Muscle of back (tissue), 11 donors: ENCODE data around the gene CEP131. TPM values are rescaled to one million over a fixed set of nuclear protein-coding genes. Genes with fewer than 3 reads are reported as not detected.
A peak's percentile ranks its signal among the peaks of the same experiment; 100 is the strongest.

ENCODE experiments used
- DNase-seq, 3 donors: peaks; one replicate each; pipeline versions ENCODE4 v3.0.0 to v3.0.0-alpha.2; 2013
- polyA plus RNA-seq, 10 donors: library from polyadenylated mRNA; unstranded; fragments of 120-200 nt; gene quantifications; one replicate each; pipeline ENCODE4 v1.2.1, GENCODE V29; 2013; ENCODE audit not compliant: insufficient read length in 10 of 10

Gene CEP131
- polyA plus RNA-seq, 10 donors: 7.1 to 14.4 (median 9.2) TPM

DNA sequence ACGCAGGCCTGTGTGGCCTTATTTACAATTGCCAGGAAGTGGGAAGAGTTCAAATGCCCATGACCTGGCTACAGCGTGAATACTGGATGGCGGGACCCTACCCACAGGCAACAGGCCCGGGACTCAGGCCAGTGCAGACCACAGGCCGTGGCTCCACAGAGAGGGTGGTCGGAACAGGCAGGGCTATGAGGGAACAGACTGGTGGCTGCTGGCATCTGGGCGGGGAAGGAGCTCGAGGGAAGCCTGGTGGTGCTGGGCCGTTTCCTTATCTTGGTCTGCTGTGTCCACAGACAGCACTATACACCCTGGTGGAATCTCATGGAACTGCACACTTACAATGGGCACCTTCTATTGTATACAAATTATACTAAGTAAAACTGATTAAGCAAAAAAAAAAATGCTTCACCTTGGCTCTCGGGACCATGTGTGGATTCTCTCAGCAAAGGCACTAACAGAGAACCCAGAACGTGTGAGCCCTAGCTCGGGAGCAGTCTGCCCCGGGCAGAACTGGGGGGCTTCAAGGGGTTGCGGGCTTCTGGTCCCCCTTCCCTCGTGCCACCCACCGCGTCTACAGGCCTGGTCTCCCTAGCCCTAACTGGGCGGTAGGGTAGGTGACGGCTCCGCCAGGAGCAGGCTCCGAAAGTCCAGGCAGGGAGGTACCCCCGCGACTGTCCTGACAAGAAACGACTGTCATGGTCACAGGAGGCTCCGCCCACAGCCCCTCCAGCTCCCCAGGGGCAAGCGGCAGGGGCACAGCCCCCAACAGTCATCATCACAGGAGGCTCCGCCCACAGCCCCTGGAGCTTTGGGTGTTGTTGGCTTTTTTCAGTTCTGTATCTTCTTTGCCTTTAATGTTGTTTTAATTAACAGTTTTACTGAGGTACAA lies 21.8 kb downstream of the CEP131 start:
- peak in 2 of 3 donors; percentile 66 to 79 for DNase-seq

DNA sequence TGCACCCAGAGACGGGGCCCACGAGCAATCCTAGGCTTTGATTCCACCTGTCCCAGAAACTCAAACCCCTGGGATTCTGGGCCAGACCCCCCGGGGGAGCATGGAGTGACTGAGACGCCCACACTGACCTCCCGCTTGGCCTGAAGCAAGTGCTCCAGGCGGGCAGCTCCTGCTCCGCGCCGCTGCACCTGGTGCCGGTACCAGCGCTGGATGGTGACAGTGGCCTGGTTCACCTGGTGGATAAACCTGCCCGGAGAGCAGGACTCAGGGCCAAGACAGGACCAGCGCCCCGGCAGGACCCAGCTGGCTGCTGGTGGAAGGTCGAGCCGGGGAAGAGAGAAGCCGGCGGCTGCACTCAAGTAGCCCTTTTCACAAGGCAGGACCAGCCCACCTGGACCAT lies 22.6 kb downstream of the CEP131 start:
- DNase-seq: no peak

DNA sequence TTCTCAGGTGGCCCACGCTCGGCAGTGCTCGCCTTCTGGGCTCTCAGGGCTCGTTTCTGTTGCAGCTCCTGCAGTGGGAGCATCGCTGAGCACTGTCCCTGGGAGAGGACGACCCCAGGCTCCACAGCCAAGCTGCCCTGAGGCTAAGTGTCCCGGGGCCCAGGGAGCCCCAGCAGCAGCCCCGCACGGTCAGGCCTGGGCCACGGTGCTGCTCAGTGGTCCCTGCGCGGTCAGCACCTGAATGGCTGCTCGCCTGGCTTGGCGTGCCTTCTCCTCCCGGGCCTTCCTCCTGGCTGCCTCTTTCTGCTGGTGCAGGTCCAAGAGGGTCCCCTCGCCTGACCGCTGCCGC lies 23.3 kb downstream of the CEP131 start:
- no peak for DNase-seq

DNA sequence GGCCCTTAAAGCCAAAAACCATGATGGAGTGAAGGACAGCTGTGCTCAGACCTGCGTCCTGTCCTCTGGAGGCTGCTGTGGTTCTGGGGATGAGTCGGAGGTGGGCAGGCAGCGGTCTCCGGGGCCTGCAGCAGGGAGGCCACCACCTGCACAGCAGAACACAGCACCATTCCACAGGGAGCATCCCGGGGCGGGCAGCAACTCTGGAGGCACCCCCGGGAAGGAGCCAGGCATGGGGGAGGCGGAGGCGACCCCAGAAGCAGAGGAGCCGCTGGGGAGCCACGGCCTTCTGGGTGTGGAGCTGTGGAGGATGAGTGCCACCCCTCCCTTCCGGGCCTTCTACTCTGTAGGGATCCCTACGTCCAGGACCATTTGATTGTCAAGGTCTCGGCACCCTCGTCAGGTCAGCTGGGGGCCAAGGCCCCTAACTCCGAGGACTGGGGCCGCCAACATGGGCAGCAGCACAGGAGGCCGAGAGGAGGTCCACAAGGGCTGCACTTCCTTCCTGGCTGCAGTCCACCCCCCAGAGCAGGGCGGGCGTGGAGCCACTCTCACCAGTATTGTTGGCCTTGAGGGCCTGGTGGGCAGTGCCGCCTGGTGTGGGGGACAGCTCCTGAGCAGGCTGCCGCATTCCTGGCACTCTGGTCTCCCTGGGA lies 23.8 kb downstream of the CEP131 start:
- no peak for DNase-seq

DNA sequence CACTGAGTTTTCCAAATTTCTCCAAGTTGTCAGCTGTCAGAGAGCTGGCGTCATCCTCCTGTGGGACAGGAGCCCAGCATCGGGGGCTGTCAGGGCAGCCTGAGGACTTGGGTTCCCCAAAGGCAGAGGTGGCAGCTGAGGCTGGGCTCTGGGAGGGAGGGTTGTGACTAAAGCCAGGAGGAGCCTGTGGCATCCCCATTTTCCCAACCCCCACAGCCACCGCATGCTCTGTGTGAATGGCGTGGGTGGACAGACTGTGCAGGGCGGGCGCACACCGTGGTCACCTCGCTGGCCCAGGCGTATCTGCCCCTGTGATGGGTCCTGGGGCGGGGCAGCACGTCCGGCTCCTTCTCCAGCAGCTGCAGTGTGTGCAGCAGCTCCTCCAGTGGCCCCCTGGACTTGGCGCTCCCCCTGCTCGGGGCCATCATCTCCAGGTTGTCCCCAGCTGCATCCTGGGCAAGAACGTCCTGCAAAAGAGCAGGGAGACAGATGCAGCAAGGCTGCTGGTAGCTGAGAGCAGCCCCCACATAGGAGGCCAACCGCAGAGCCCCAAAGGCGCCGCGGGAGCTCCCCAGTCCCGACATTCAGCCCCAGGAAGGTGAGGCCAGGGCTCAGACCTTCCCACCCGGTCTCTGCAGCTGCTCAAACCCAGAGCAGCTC lies 24.8 kb downstream of the CEP131 start:
- DNase-seq: no peak

DNA sequence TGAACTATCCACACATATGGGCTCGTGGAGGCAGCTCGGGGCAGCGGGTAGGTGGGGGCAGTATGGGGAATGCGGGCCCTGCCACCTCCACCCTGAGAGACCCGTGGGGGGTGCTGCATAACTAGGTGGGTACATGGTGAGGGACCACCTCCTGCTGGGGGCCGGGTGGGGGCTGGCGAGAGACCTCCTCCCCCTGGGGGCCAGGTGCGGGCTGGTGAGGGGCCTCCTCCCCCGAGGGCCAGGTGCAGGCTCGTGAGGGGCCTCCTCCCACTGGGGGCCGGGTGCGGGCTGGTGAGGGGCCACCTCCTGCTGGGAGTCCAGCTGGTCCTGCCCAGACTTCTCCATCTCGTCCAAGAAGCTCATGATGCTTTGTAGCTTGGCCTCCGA lies 25.4 kb downstream of the CEP131 start:
- no peak for DNase-seq

DNA sequence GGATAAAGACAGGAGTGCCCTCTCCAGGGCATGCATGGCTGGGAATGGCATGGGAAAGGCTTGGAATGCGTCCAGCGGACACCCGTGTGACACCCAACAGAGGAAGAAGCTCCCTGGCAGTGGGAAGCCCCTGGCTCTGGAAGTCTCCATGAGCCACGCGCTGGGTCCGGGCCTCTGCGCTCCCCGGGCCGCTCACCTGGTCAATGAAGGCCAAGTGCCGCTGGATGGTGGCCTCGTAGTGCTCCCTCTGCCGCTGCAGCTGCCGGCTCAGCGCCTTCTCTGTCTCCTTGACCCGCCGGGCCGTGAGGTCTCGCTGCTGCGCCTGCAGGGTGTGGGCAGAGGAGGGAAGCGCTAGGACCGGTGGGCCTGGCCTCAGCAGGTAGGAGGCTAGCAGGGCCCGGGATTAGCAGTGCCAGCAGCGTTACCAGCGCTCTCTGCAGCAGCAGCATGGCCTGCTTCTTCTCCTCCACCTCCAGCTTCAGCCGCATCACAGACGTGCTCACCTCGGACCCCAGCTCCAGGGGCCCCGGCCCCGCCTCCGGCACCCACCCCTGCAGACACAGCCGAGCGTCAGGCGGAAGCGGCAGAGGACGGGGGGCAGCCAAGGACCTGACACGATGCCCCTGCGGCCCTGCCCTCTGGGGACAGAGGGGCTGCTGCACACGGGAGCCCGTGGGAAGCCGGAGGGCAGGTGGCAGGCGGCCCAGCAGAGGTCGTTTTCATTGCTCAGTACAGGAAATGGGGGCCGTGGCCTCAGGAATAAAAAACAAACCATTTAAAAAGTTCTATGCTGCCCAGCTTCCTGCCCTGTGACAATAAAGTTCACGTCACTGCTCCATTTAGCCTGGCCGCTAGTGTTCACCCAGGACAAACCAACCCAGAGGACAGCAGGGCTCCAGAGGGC lies 26.0 kb downstream of the CEP131 start:
- DNase-seq: no peak

DNA sequence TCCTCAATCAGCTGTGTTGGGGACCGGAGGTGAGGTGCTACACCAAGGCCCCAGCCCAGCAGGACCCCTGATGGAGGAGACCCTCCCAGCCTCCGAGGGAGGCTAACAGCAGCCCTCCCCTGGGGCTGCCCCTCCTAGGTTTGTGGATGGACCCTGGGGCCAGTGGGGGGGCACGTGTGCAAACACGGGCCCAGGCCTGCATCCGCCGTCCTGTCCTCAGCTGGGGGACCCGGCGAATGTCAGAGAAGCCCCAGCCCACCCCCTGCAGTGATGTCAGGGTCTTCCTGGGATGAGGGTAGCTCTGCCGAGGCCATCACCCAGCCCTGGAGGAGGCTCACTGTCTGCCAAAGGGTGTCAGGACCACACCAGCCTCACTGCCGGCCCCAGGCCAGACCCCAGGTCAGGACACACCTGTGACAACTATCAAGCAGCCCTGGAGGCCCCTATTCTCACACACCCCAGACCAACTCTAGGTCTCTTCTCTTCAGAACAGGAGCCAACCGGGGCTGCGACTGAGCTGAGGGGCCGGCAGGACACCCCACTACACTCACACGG lies 26.7 kb downstream of the CEP131 start:
- DNase-seq: no peak

DNA sequence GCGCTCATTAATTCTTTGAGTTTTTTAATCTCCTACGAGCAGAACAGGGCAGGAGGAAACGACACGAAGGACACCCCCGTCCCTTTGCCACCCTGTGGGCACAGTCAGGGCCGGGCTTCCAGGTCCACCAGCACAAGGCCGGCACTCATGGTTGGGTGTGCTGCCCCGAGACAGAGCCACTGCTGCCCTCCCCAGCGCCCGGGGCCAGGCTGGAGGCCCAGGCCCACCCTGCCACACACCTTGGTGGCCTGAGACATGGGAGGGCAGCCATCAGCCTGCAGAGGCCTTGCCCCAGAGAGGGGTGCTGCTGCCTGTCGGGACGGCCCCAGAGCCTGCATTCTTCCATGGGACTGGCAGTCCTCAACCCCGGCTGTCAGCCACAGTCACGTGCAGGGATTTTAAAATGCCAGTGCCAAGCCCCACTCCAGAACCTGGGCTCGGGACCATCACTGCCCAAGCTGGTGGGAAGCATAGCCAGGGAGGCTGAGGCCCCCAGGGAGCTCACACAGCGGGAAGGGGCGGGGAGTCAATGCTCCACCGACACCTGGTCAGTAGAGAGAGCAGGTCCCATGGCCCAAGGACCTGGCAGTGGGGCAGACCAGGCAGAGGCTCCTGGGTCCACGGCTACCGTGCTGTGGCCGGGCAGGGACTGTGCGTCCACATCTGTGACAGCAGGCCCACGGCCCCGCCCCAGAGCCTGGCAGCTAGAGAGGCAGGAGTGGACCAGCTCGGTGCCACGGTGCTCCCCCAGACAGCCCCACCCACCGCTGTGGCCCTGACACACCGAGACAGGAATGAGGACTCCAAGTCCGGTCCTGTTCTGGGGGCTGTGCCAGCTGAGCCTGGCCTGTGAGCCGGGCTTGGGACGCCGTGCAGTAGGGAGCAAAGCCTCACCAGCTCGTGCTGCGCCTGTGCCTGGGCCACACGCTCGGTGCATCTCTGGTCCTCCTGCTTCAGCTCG lies 27.5 kb downstream of the CEP131 start:
- no peak for DNase-seq

DNA sequence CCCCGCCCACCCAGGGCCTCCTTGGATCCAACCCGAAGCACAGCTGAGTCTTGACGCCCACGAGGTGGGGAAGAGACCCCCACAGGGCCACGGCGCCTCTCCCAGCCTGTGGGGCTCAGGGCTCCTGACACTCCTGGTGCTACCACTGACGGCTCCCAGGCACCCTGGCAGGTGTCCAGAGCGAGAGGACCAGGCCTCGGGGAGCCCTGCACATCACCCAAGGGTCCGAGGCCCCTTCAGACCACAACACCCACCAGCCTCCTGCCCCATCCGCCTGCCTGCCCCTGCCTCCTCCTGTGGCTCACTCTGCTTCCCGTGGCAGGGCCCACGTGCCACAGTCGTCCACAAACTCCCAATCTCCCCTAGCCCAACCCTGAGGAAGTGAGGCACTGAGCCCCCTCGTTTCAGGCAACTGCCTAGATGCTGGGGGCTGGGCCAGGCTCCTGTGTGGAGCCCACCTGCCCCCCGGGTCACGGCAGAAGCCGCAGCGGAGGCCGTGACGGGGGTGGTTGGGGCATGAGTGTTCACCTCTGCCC lies 28.5 kb downstream of the CEP131 start:
- no peak for DNase-seq

DNA sequence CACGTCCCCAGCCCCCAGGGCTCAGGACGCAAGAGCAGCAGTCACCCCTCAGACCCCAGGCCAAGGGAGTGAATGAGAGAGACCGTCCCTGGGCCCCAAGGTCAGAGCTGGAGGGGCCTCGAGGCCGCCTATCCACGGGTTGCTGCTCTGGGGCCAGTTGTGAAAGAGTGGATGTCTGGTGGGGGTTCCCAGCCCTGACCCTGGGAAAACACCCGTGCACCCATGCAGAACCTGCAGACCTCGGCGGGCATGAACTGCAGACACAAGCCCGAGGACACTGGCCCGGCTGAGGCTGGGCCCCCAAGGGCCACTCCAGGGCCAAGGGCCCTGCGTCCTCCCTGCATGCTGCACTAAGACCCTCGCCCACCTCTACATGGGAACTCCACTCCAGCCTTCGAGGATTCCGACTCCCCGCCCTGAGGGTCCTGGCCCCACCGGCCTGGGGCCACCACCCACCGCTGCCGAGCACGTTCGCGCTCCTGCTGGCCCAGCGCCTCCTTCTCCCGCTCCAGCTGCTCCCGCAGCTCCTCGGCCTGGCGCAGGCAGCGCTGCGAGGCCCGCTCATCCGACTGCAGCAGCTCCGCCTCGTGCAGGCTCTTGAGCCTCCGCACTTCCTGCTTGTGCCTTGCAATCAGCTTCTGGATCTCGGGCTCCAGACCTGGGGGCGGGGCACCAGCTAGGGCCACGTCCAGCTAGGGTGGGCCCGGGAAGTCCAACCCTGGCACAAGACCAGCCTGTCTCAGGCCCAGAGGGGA lies 29.1 kb downstream of the CEP131 start:
- peak in 1 of 3 donors; percentile 68 for DNase-seq

DNA sequence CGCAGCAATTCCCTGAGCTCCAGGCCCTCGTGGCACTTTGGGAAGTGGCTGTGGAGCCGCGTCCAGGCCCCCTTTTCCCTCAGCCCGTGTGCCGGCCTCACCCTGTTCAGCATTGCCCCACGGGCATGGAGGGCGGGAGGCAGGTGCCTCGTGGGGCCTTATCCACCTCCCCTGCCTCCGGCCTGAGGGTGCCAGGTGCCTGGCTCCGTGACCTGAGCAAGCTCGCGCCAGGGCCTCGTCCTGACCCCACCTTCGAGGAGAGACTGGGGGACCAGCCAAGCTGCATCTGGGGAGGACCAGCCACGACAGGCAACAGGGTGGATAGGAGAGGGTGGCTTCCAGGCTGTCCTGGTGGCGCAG lies 29.7 kb downstream of the CEP131 start:
- no peak for DNase-seq

DNA sequence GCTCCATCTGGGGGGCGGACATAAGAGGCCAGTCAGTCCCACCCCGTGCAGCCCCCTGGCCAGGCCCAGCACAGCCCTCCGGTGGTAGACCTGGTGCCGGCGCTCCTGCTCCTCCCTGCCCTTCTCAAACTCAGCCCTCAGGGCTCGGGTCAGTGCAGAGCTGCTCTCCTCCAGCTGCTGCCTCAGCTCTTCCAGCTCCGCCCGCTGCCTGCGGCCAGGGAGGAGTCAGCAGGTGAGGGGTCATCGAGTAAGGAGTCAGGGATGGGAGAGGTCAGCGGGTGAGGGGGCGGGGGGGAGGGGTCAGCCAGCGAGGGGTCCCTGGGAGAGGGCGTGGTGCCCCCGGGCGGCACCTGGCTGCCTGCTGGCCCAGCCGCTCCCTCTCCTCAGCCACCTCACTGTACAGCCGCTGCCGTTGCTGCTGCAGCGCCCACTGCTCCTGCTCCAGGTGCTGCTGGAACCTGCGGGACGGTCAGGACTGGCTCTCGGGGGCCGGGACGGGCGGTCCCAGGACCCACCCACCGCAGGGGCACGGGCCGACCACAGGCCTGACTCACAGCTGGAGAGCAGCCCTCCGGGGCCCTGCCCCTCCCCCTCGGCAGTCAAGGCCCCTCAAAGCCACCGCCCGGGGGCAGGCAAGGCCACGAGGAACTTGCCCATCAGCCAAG lies 30.2 kb downstream of the CEP131 start:
- no peak for DNase-seq

DNA sequence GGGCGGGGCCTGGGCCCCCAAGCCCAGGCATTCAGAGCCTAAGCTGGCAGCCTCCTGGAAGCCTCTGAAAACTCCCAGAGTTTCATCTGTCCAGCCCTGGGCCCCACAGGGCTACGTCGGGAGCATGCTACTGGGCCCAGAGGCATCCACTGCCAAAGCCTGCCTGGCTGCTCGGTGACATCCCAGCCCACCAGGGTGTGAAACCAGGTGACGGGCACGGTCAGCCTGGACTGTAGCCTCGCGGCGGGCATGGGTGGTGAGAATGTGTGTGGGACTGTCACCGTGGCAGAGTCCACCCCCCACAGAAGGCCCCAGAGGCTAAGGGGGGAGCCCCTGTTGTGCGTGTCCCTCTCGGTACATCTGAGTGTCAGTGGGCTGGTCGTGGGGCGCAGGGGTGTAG lies 31.1 kb downstream of the CEP131 start:
- DNase-seq: no peak

DNA sequence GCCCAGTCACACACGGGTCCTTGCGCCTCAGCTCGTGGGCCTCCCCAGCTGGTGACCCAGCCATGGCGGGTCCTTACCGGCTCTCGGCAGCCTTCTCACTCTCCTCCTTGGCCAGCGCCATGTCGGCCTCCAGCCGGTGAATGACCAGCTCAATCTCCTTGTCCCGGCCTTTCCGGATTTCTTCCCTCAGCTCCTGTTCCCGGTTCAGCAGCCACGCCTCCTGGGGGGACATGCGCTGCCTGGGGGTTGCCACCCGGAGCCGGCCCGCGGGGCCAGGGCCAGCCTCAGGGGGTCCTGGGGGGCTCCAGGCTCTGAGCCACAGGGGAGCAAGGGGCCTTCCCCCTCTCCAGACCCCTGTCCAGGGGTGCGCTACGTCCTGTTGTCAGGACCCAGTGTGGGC lies 31.6 kb downstream of the CEP131 start:
- no peak for DNase-seq

DNA sequence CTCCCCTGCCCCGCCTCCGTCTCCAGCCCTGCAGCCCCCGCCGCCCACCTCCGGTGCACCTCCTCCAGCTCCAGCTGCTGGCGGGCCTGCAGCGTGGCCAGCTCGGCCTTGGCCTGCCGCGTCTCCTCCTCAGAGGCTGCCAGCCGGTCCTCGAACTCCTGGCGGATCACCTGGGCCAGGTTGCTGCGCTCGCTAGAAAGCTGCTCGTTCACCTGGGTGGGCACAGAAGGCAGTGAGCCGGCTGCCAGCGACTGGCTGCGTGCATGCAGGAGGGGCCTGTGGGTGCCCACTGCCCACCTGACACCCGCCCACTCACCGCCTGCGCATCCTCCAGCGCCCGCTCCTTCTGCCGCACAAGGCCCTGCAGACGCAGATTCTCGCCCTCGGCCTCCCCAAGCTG lies 32.2 kb downstream of the CEP131 start:
- DNase-seq: no peak

DNA sequence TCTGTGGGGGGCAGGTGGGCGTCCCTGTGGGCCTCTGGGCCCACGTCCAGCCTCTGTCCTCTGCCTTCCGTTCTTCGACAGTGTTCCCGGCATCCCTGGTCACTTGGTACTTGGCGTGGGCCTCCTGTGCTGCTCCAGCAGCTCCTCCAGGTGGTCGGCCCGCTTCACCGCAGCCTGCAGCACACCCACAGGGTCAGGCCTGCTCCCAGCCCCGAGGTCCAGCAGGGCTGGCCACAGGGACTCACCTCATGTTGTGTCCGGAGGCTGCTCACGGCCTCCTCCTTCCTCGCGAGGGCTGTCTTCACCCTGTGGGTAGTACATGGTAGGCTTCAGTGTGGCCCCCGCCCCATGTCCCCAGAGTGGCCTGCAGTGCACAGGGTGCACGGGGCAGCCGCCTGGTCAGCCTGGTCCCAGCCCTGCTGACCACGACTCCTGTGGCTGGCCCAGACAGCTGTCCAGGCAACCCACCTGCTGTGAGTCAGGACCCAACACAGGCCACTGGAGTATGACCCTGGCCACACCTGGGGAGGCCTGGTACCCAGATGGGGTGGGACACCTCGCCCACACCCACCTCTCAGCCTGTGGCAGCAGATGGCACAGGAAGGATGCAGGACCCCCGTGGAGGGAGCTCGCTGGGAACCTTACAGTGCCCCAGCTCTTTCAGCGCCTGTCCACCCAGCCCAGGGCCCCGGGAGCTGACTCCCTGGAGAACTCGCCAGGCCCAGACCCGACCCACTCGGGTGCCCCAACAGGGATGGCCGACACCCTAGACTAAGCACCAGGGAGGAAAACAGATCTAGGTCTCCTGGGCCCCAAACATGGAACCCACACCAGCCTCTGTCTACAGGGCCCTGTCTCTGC lies 32.9 kb downstream of the CEP131 start:
- DNase-seq: peak in 1 of 3 donors; percentile 31

DNA sequence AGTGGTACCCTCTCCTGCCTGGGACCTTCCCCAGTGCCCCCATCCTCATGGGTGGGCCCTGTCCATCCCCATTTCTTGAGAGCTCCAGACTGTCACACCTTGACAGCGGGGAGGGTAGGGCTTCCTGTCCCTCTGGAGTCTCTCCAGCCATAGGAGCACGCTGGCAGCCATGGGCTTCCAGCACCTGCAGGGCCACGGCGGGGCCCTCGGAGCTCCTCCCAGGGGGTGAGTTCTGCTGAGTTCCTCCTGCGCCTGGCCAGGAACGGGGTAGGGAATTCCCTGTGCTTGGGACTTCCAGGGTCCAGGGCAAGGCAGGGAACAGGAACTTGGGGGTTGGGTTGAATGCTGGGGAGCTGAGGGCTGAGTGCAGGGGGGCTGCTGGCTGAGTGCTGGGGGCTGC lies 33.7 kb downstream of the CEP131 start:
- DNase-seq: no peak
